SH-SY5Y (cell line): Measurements from ENCODE around the gene BCL7A.

Source experiments
- GATA2 ChIP-seq: IDR thresholded peaks from 2 replicates; pipeline ENCODE4 v1.6.1; 2011; ENCODE audit warnings: mild to moderate bottlenecking, low read depth, low read length
- GATA3 ChIP-seq: IDR thresholded peaks from 2 replicates; pipeline ENCODE4 v1.6.1; 2011; ENCODE audit warnings: low read depth, mild to moderate bottlenecking, low read length, moderate library complexity

GRCh38 chr12:122057769-122058168, 36.1 kb downstream of the BCL7A start:
- TF ChIP-seq GATA2 (no peak), GATA3 (no peak)
